PC-3 (cell line): Measurements from ENCODE around the gene ROCK2.

Experiments used
- CTCF ChIP-seq: fragments of 300-600 bp; sonication (generic); conservative IDR thresholded peaks from 2 replicates; pipeline ENCODE4 v1.5.1; 2017; ENCODE audit warnings: antibody characterized with exemption, low read depth, mild to moderate bottlenecking, low read length
- EZH2 ChIP-seq: fragments of 300-600 bp; sonication (generic); IDR thresholded peaks from one replicate; pipeline ENCODE4 v1.6.1; 2017; ENCODE audit warnings: antibody characterized with exemption, mild to moderate bottlenecking, low read length; ENCODE audit not compliant: unreplicated experiment
- EZH2phosphoT487 ChIP-seq: fragments of 300-600 bp; sonication (generic); IDR thresholded peaks from 2 replicates; pipeline ENCODE4 v1.6.1; 2018; ENCODE audit warnings: mild to moderate bottlenecking, antibody characterized with exemption, low read length, borderline replicate concordance

GRCh38 chr2:11368059-11368572 is 23.7 kb upstream of the ROCK2 start:
- TF ChIP-seq CTCF (no peak), EZH2 (no peak), EZH2phosphoT487 (no peak)
